AG04449 (cell line): ENCODE measurements around the gene MXRA7.
"Not testable (repeated sequence)": the region's sequence is repeated elsewhere in the genome, so short reads cannot be mapped to it uniquely, and the experiment has no call there.

Source experiments
- CTCF ChIA-PET: fragments of 350-600 bp; formaldehyde crosslinking; extraction: SDS; loops from one replicate; lab custom pipeline; 2021; ENCODE audit warnings: antibody characterized with exemption; lab: Yijun Ruan, JAX
- POLR2A ChIA-PET: fragments of 400-600, 350-600 bp; formaldehyde crosslinking; extraction: SDS; loops from one replicate; lab custom pipeline; 2020; ENCODE audit warnings: antibody characterized with exemption, inconsistent platforms; lab: Yijun Ruan, JAX
- DNase-seq: peaks from one replicate; pipeline ENCODE4 v3.0.0-alpha.2; 2010; ENCODE audit warnings: low read depth, low spot score
- H3K4me3 ChIP-seq: 2 replicates; pipeline ENCODE4 v1.5.1; 2011; ENCODE audit warnings: low read depth, mild to moderate bottlenecking, control low read depth, low read length
- CTCF ChIP-seq: IDR thresholded peaks from one replicate; pipeline ENCODE4 v1.5.1; 2011; ENCODE audit warnings: mild to moderate bottlenecking, moderate library complexity, low read length, control low read depth, inconsistent platforms; ENCODE audit not compliant: insufficient read depth; ENCODE audit errors: missing control alignments

MXRA7 gene

DNA sequence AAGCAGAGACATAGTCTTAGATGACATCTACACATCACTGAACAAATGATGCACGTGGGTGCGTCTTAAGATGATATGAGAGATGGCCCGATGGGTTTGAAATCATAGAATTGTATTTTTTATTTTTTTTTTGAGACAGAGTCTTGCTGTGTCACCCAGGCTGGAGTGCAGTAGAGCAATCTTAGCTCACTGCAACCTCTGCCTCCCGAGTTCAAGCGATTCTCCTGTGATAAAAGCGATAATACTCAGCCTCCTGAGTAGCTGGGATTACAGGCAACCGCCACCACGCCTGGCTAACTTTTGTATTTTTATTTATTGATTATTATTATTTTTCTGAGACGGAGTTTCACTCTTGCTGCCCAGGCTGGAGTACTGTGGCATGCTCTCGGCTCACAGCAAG, 72.5 kb downstream of the MXRA7 start:
- POLR2A ChIA-PET = no interaction called here
- CTCF ChIA-PET = interaction anchor here (1.1 to 8.4 kb wide), 2 partner anchors 14 to 116 kb away, joined by 4 to 81 read pairs; no protein-coding TSS in a partner anchor
- DNase-seq = no peak
- H3K4me3 ChIP-seq = no peak overlapping the region
- no peak for TF ChIP-seq CTCF

DNA sequence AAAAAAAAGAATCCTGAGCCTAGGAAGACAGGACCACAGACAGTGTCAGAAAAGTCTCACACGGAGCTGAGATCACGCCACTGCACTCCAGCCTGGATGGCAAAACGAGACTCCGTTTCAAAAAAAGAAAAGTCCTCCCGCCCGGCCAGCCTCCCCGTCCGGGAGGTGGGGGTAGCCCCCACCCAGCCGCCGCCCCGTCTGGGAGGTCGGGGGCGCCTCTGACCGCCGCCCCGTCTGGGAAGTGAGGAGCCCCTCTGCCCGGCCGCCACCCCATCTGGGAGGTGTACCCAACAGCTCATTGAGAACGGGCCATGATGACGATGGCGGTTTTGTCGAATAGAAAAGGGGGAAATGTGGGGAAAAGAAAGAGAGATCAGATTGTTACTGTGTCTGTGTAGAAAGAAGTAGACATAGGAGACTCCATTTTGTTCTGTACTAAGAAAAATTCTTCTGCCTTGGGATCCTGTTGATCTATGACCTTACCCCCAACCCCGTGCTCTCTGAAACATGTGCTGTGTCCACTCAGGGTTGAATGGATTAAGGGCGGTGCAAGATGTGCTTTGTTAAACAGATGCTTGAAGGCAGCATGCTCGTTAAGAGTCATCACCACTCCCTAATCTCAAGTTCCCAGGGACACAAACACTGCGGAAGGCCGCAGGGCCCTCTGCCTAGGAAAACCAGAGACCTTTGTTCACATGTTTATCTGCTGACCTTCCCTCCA, 74.1 kb downstream of the MXRA7 start:
- POLR2A ChIA-PET, H3K4me3 ChIP-seq, DNase-seq: not testable (repeated sequence)
- CTCF ChIA-PET = interaction anchor here (1.1 to 8.4 kb wide), 2 partner anchors 13 to 114 kb away, joined by 4 to 81 read pairs; no protein-coding TSS in a partner anchor

DNA sequence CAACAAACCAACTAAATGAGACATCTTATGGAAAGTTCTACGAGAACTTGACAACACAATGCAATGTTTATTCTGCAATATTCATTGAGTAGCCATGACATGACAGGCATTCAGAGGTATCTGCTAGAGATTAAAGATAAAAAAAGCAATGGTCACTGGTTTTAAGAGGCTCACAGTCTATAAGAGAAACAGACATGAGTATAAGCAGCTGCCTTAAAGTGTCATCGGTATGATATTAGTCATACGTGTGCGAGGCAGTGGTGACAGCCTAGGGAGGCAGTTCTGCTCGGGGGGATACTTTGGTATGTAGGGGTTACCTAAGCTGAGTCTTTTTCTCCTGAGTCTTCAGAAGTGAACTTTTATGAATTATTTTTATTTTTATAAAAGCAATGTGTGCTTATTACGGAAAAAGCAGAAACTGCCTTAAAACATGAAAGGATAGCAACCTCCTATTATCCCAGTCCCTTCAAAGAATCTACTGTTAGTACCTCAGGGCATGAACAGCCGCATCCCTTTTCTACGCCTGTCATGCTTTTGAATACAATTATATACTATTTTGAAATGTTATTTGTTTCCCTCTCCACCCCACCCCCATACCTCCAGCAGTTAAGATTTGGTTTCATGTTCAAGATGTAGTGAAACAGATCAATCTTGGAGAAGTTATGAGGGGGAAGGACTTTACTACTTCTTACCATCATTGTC, 75.0 kb downstream of the MXRA7 start:
- ChIA-PET CTCF (interaction anchor here (1.9 to 8.4 kb wide), 3 partner anchors 9 to 113 kb away, joined by 7 to 81 read pairs (median 7); no protein-coding TSS in a partner anchor), POLR2A (interaction anchor here (1.4 kb wide), 1 partner anchor 11 kb away, joined by 3 read pairs; no protein-coding TSS in a partner anchor)
- DNase-seq = no peak
- no peak overlapping the region for H3K4me3 ChIP-seq
- no peak for TF ChIP-seq CTCF

- POLR2A ChIA-PET = interaction anchor here (1.4 kb wide), 1 partner anchor 11 kb away, joined by 3 read pairs; no protein-coding TSS in a partner anchor
- CTCF ChIA-PET = interaction anchor here (1.9 to 8.4 kb wide), 3 partner anchors 9 to 112 kb away, joined by 7 to 81 read pairs (median 7); no protein-coding TSS in a partner anchor
- no peak overlapping the region for H3K4me3 ChIP-seq
Measured at GRCh38 chr17:76635039-76635438, 75.7 kb downstream of the MXRA7 start.

GRCh38 chr17:76633628-76634328, 77.0 kb downstream of the MXRA7 start:
- POLR2A ChIA-PET = no interaction called here
- CTCF ChIA-PET = interaction anchor here (1.5 to 8.4 kb wide), 4 partner anchors 7 to 111 kb away, joined by 3 to 81 read pairs (median 7); no protein-coding TSS in a partner anchor
- no peak for TF ChIP-seq CTCF
- no peak for DNase-seq
- no peak overlapping the region for H3K4me3 ChIP-seq

More at GRCh38 chr17:76635039-76635438, 75.7 kb downstream of the MXRA7 start:
- no peak for TF ChIP-seq CTCF
- no peak for DNase-seq

DNA sequence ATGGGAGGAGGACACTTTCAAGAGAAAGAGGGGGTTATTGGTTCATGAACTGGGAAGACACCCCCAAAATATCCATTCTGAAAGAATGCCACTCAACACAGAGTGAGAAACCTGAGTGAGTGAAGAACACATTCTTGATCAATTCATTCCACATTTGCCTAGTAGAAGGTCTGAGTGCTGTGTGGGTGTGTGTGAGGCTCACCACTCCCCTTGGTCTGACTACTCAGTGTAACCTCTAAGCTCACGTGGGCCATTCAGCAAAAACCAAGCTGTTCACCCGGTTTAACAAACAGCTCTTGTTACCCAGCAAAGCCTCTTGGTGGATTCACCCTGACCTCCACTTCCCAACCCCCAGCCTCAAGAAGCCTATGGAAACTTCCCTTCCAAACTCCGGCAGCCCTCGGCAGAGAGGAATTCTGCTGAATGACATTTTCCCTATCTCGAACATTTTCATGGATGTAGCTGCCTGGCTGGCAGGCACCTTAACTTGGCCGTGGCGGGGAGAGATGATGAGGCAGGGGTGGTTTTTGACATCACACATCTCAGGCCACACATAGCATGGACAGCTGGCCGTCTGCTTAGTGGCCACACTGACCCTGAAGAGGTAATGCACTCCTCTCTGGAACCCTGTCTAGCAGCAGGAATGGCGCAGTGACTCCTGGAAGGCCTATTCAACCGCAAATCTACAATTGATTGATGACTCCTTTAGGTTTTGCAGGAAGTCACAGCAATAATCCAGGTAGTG, 78.8 kb downstream of the MXRA7 start:
- no peak for DNase-seq
- ChIA-PET POLR2A (no interaction called here), CTCF (interaction anchor here (0.8 to 8.4 kb wide), 4 partner anchors 8 to 109 kb away, joined by 3 to 81 read pairs (median 5); no protein-coding TSS in a partner anchor)
- no peak for TF ChIP-seq CTCF
- no peak overlapping the region for H3K4me3 ChIP-seq
